Bone marrow (tissue), 2 donors: ENCODE data around the gene EFCAB14.
A peak's percentile ranks its signal among the peaks of the same experiment; 100 is the strongest.
"Not testable (repeated sequence)": the region's sequence is repeated elsewhere in the genome, so short reads cannot be mapped to it uniquely, and the experiment has no call there.

Experiments used
- DNase-seq, 2 donors: peaks; one replicate each; lab custom pipeline; 2025; lab: John Stamatoyannopoulos, UW

Gene EFCAB14

DNA sequence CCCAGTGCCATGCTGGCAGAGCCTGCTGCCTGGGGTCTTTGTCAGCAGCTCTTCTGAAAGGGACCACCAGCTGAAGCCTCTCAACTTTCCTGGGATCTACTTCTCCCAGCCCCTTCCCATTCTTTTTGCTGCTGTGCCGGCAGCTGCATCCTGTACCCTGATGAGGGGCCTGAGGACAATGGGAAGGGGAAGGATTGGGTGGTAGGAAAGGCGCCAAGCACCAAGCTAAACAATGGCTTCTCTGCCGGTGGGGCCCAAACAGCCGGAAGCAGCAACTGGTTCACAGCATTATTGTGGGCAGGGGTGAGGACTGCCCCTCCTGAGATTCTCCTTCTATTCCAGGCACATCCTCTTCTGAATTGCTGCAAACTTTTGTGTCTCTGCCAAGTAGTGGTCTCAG is 5.0 kb upstream of the EFCAB14 start:
- DNase-seq: no peak

GRCh38 chr1:46721686-46722205 is 2.8 kb upstream of the EFCAB14 start:
- DNase-seq: no peak

DNA sequence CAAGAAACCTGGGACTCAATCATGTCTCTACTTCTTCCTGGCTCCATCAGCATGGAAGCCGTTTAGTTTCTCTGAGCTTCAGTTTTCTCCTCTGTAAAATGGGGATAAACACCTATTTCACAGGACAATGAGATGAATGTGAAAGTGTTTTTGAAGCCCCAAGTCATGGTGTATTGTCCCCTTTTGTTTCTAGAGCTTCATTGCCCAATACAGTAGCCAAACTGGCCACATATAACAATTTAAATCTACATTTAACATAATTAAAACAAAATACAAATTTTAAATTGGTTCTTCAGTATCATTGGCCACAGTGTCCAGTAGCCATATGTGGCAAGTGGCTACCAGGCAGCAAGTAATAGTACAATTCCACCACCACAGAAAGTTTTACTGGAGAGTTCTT is 2.3 kb upstream of the EFCAB14 start:
- no peak for DNase-seq

GRCh38 chr1:46720319-46720718 is 1.4 kb upstream of the EFCAB14 start:
- not testable (repeated sequence) for DNase-seq

DNA sequence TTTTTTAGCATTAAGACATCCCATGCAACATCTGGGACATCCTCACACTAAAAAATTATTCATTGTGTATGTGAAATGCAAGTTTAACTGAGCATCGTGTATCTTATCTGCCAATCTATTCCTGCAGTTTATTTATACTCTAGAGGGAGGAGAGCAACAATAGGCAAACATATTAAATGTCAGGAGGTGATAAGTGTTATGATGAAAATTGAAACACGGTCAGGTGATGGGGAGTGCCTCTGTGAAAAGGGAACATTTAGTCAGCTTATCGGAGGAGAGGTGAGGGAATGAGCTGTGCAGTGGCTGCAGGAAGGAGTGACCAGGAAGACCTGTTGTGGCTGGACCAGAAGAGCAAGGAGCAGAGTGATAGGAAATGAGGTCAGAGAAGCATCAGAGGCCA is 775 bp upstream of the EFCAB14 start:
- DNase-seq: no peak

- DNase-seq: no peak
These were observed 581 bp downstream of the EFCAB14 start for GRCh38 chr1:46718340-46718726.

- no peak for DNase-seq
These were observed 1.3 kb downstream of the EFCAB14 start for GRCh38 chr1:46717654-46718053.

GRCh38 chr1:46714976-46715375 is 3.9 kb downstream of the EFCAB14 start:
- DNase-seq: no peak

DNA sequence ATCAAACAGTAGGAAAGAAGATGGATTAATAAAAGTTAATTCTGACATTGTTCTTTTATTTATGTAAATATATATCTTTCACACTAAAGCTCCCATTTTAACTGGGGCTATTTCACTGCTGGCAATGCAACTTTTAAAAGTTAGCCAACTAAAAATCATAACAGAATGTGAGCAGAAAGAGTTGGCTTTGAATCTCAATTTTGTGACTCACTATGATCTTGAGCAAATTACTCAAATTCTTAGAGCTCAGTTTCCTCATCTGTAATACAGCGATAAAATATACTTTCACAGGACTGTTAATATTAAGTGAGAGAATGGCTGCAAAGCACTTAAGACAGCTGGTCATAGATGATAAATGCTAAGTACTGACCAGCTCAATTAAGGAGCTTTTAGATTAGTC is 10.8 kb downstream of the EFCAB14 start:
- no peak for DNase-seq

DNA sequence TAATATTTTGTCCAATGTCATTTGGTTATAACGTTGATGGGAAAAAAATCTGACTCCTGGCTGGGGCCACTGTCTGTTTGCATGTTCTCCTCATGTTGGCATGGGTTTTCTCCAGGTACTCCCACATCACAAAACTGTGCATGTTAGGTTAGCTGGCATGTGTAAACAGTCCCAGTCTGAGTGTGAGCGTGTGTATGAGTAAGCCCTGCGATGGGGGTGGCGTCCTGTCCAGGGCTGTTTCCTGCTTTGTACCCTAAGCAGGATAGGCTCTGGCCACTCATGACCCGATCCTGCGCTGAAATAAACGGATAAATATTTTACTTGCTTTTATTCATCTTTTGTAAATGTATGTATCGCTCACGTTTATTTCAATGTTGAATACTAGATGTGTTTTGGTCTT is 13.5 kb downstream of the EFCAB14 start:
- DNase-seq: no peak

GRCh38 chr1:46703927-46704641 is 14.8 kb downstream of the EFCAB14 start:
- no peak for DNase-seq

DNA sequence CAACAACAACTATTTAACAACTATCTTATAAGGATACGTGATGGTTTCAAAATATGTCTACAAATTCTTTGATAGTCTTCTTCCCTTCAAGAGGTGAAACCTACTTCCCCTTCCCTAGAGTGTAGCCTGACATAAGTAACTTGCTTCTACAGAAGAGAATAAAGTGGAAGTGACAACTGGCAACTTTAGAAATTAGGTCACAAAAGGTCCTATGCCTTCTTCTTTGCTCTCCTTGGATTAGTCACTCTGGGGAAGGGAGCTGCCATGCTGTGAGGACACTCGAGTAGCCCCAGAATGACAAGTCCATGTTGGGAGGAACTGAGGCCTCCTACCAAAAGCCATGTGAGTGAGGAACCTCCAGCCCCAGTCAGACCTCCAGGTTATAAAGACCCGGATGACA is 19.2 kb downstream of the EFCAB14 start:
- peak in 1 of 2 donors; percentile 38 for DNase-seq

GRCh38 chr1:46697053-46697452 is 21.9 kb downstream of the EFCAB14 start:
- no peak for DNase-seq

- DNase-seq: not testable (repeated sequence)
These were observed 24.2 kb downstream of the EFCAB14 start for GRCh38 chr1:46694676-46695075.

- DNase-seq: no peak
These were observed 25.8 kb downstream of the EFCAB14 start for GRCh38 chr1:46692811-46693770.

DNA sequence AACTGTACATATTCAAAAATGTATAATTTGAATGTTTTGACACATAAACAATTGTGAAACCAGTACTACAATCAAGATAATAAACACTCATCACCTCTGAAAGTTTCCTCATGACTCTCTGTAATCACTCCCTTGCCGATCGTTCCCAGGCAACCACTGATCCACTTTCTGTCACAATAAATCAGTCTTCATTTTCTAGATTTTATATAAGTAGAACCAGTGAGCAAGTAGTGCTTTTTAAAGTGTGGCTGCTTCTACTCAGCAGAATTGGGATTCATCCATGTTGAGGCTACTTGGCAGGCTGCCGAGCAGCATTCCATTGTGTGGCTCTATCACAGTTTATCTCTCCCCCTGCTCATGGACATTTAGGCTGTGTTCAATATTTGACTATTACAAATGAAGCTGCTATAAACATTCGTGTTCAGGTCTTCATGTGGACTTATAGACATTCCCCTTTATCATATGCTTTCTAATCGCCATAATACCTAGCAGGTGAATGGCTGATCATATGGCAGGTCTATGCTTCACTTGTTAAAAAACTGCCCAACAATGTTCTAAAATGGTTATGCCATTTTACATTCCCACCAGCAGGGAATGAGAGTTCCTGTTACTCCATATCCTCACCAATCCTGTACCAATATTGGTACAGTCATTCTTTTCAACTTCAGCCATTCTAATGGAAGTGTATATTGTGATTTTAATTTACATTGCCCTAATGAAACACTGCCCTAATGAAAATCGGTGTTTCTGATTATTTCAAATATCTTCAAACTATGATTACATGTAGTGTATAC is 26.7 kb downstream of the EFCAB14 start:
- no peak for DNase-seq

GRCh38 chr1:46690931-46691421 is 27.9 kb downstream of the EFCAB14 start:
- DNase-seq: no peak

GRCh38 chr1:46689897-46690296 is 29.0 kb downstream of the EFCAB14 start:
- no peak for DNase-seq

DNA sequence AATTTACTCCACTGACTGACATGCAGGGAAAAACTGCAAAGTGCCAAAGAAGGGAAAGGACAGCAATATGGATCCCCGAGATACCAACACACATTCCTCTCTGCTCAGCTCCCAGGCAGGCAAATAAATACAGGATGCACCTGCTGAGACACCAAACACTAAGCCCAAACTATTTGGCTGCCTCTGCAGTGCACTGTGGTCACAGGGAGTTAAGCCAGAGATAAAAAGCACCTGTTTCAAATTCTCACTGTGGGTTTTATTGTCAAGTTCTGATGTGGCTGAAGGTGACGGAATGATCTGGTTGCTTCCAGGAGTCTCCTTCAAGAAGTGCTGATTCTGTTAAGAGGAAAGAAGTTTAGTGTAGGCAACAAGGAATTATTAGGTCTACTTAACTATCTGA is 29.6 kb downstream of the EFCAB14 start:
- DNase-seq: no peak

GRCh38 chr1:46687921-46688509 is 30.9 kb downstream of the EFCAB14 start:
- DNase-seq: no peak

DNA sequence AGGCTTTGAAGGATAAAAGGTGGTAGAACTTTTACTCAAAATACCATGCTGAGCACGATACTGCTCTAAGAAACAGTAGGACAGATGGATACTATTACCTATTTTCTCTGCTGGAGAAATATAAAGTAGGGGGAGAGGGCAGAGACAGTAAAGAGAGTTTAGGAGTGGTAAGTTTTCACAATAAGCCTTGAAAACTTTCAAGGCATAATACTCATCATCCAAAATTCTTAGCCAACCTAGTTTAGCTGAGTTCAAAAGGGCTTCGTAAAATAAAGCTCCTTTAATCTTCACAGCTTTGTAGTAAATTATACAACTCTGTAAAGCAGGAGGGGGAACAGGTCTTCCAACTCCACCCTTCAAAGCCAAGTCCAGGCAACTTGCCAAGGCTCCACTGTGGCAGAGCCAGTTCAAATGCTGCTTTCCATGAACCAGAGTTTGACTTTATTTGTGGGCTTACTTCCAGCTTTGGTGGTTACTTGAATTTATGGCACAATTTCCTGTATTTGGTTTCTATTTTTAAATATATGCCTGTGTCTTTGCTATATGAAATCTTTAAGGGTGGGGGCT is 31.7 kb downstream of the EFCAB14 start:
- DNase-seq: no peak
